Choroid plexus epithelial cell (primary cell): Measurements from ENCODE around the gene SMIM13.
A peak's percentile ranks its signal among the peaks of the same experiment; 100 is the strongest.

ENCODE experiments used
- DNase-seq: peaks from one replicate; pipeline ENCODE4 v3.0.0-alpha.2; 2010; ENCODE audit warnings: low read depth
- H3K4me3 ChIP-seq: 2 replicates; pipeline ENCODE4 v1.5.1; 2011; ENCODE audit warnings: low read depth, mild to moderate bottlenecking, control low read depth, low read length, moderate library complexity
- CTCF ChIP-seq: conservative IDR thresholded peaks from 2 replicates; pipeline ENCODE4 v1.5.1; 2011; ENCODE audit warnings: low read depth, mild to moderate bottlenecking, control low read depth, inconsistent platforms, low read length, moderate library complexity

The SMIM13 gene

GRCh38 chr6:11094411-11094851 is 797 bp downstream of the SMIM13 start:
- DNase-seq, result peak; percentile 60
- H3K4me3 ChIP-seq, result peak overlapping the region; percentile 100
- TF ChIP-seq CTCF, result no peak

GRCh38 chr6:11094941-11095340 is 1.3 kb downstream of the SMIM13 start:
- no peak for DNase-seq
- H3K4me3 ChIP-seq, result peak overlapping the region; percentile 100
- TF ChIP-seq CTCF, result no peak

GRCh38 chr6:11096109-11096508 is 2.5 kb downstream of the SMIM13 start:
- DNase-seq, result peak; percentile 93
- peak overlapping the region; percentile 100 for H3K4me3 ChIP-seq
- no peak for TF ChIP-seq CTCF

GRCh38 chr6:11097476-11097875 is 3.8 kb downstream of the SMIM13 start:
- H3K4me3 ChIP-seq, result no peak overlapping the region
- no peak for TF ChIP-seq CTCF
- no peak for DNase-seq

- DNase-seq, result no peak
- no peak for TF ChIP-seq CTCF
- H3K4me3 ChIP-seq, result no peak overlapping the region
These were observed 4.4 kb downstream of the SMIM13 start for GRCh38 chr6:11098004-11098403.

GRCh38 chr6:11101417-11101816 is 7.8 kb downstream of the SMIM13 start:
- DNase-seq, result no peak
- no peak overlapping the region for H3K4me3 ChIP-seq
- no peak for TF ChIP-seq CTCF

GRCh38 chr6:11103065-11103464 is 9.4 kb downstream of the SMIM13 start:
- no peak for DNase-seq
- no peak overlapping the region for H3K4me3 ChIP-seq
- TF ChIP-seq CTCF, result no peak
